ENCODE data around the gene GLIS1.

DNA sequence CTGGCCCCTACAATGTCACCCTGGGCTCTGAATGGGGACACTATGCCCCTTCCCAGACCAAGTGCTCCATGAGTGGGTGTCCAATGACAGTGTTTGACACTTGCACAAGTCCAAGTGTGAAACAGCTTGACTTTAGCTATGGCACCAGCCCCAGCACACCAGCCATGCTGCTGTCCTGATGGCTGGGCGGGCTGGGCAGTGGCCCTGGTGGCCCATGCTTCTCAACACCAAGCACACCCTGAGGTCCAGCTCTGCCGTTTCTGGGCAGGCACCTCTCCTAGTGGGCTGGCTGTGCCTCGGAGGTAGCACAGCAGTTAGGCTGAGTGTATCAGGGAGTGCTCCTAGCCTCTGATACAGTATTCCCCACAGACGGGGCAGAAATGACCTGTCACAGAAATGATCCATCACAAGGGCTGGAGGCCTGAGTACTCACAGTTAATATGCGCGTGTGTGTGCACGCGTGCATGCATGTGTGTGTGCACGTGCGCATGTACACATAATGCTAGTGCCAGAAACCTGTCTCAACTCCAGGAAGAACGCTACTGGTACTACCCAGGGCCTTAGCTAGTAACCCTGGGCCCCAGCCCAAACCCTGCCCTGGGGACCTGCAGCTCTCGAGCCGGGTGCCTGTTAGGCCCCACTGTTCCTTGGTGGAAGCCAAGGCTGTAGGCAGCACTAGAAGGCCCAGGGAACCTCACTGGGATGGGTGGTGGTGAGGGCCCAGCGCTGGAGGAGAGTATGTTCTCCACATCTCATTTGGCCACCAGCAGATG is 145.8 kb downstream of the GLIS1 start:
- TF ChIP-seq, protein P1, sequence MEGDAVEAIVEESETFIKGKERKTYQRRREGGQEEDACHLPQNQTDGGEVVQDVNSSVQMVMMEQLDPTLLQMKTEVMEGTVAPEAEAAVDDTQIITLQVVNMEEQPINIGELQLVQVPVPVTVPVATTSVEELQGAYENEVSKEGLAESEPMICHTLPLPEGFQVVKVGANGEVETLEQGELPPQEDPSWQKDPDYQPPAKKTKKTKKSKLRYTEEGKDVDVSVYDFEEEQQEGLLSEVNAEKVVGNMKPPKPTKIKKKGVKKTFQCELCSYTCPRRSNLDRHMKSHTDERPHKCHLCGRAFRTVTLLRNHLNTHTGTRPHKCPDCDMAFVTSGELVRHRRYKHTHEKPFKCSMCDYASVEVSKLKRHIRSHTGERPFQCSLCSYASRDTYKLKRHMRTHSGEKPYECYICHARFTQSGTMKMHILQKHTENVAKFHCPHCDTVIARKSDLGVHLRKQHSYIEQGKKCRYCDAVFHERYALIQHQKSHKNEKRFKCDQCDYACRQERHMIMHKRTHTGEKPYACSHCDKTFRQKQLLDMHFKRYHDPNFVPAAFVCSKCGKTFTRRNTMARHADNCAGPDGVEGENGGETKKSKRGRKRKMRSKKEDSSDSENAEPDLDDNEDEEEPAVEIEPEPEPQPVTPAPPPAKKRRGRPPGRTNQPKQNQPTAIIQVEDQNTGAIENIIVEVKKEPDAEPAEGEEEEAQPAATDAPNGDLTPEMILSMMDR (conservative IDR thresholded peaks at IDR 0.05 in 1 of 2, IDR thresholded peaks at IDR 0.05 in 1 of 2; ENCODE audit: extremely low read depth in 1 of 2, insufficient read depth in 1 of 2, low read depth in 1 of 2, low read length in 2 of 2): no peak
- no peak for TF ChIP-seq EZH2 (IDR thresholded peaks at IDR 0.05; ENCODE audit: borderline replicate concordance, low read length)

Data from mammary epithelial cell (primary cell).